HEK293 (cell line): ENCODE results near the gene ERBB2.

Experiments used
- CTCF ChIA-PET: fragments of 350-600 bp; formaldehyde crosslinking; extraction: SDS; loops from one replicate; lab custom pipeline; 2021; ENCODE audit warnings: antibody characterized with exemption; lab: Yijun Ruan, JAX
- POLR2A ChIA-PET: fragments of 300-600 bp; formaldehyde crosslinking; extraction: SDS; loops from one replicate; lab custom pipeline; 2020; ENCODE audit warnings: antibody characterized with exemption, inconsistent platforms; lab: Yijun Ruan, JAX
- H3K27ac ChIP-seq: fragments of 200-500 bp; sonication (Bioruptor generic); 2 replicates; pipeline ENCODE4 v1.5.1; 2014; ENCODE audit warnings: low read depth, low read length, control low read depth, inconsistent platforms; ENCODE audit errors: extremely low read depth
- H3K36me3 ChIP-seq, 2 experiments: fragments of 200-500 bp in 1 of 2; sonication (Bioruptor generic) in 1 of 2; 1 replicate in 1 of 2; 2 replicates in 1 of 2; pipeline ENCODE4 v1.5.1; 2014 to 2017; ENCODE audit warnings: inconsistent platforms in 2 of 2, low read length in 2 of 2; ENCODE audit not compliant: control insufficient read depth in 2 of 2, insufficient read depth in 1 of 2
- H3K4me1 ChIP-seq: fragments of 200-500 bp; sonication (Bioruptor generic); 2 replicates; pipeline ENCODE4 v1.5.1; 2014; ENCODE audit warnings: mild to moderate bottlenecking, low read length, inconsistent platforms; ENCODE audit not compliant: control insufficient read depth, insufficient read depth
- H3K4me3 ChIP-seq: 2 replicates; pipeline ENCODE4 v1.5.1; 2011; ENCODE audit warnings: low read depth, mild to moderate bottlenecking, control low read depth, low read length, moderate library complexity
- H3K9me3 ChIP-seq: fragments of 200-500 bp; sonication (Bioruptor generic); 2 replicates; pipeline ENCODE4 v1.5.1; 2014; ENCODE audit warnings: low read depth, low read length, inconsistent platforms; ENCODE audit not compliant: control insufficient read depth, insufficient read depth
- GLIS1 ChIP-seq: fragments of 450-650 bp; formaldehyde crosslinking; IDR thresholded peaks from 2 replicates; pipeline ENCODE4 v1.5.1; 2016; ENCODE audit warnings: missing biosample characterization, missing genetic modification characterization
- PATZ1 ChIP-seq: fragments of 450-650 bp; formaldehyde crosslinking; IDR thresholded peaks from 2 replicates; pipeline ENCODE4 v1.5.1; 2016; ENCODE audit warnings: missing biosample characterization, missing genetic modification characterization
- ZBTB1 ChIP-seq: fragments of 450-650 bp; formaldehyde crosslinking; IDR thresholded peaks from 2 replicates; pipeline ENCODE4 v1.5.1; 2016; ENCODE audit warnings: missing biosample characterization, missing genetic modification characterization
- ZBTB10 ChIP-seq: fragments of 450-650 bp; formaldehyde crosslinking; IDR thresholded peaks from 2 replicates; pipeline ENCODE4 v1.5.1; 2016; ENCODE audit warnings: missing biosample characterization, missing genetic modification characterization
- ZNF140 ChIP-seq: fragments of 450-650 bp; formaldehyde crosslinking; IDR thresholded peaks from 2 replicates; pipeline ENCODE4 v1.5.1; 2016; ENCODE audit warnings: missing biosample characterization, missing genetic modification characterization
- ZNF184 ChIP-seq: fragments of 450-650 bp; IDR thresholded peaks from 2 replicates; pipeline ENCODE4 v1.5.1; 2018; ENCODE audit warnings: missing biosample characterization, mild to moderate bottlenecking, missing genetic modification characterization
- ZNF239 ChIP-seq: fragments of 450-650 bp; formaldehyde crosslinking; IDR thresholded peaks from 2 replicates; pipeline ENCODE4 v1.5.1; 2016; ENCODE audit warnings: missing biosample characterization, missing genetic modification characterization
- ZNF266 ChIP-seq: fragments of 450-650 bp; formaldehyde crosslinking; IDR thresholded peaks from 2 replicates; pipeline ENCODE4 v1.5.1; 2016; ENCODE audit warnings: missing biosample characterization, missing genetic modification characterization, low read depth
- ZNF311 ChIP-seq: fragments of 450-650 bp; formaldehyde crosslinking; IDR thresholded peaks from 2 replicates; pipeline ENCODE4 v1.5.1; 2017; ENCODE audit warnings: missing biosample characterization, missing genetic modification characterization, borderline replicate concordance
- ZNF350 ChIP-seq: fragments of 450-650 bp; formaldehyde crosslinking; IDR thresholded peaks from 2 replicates; pipeline ENCODE4 v1.5.0; 2017; ENCODE audit warnings: missing biosample characterization, mild to moderate bottlenecking, missing genetic modification characterization
- ZNF404 ChIP-seq: fragments of 450-650 bp; formaldehyde crosslinking; IDR thresholded peaks from 2 replicates; pipeline ENCODE4 v1.5.1; 2017; ENCODE audit warnings: missing biosample characterization, missing genetic modification characterization
- ZNF423 ChIP-seq: fragments of 450-650 bp; formaldehyde crosslinking; IDR thresholded peaks from 2 replicates; pipeline ENCODE4 v1.5.1; 2016; ENCODE audit warnings: missing biosample characterization, missing genetic modification characterization
- ZNF449 ChIP-seq: fragments of 450-650 bp; formaldehyde crosslinking; IDR thresholded peaks from 2 replicates; pipeline ENCODE4 v1.5.1; 2017; ENCODE audit warnings: missing biosample characterization, mild to moderate bottlenecking, missing genetic modification characterization, moderate library complexity
- ZNF48 ChIP-seq: fragments of 450-650 bp; formaldehyde crosslinking; IDR thresholded peaks from 2 replicates; pipeline ENCODE4 v1.5.1; 2016; ENCODE audit warnings: missing biosample characterization, missing genetic modification characterization
- ZNF544 ChIP-seq: fragments of 450-650 bp; formaldehyde crosslinking; IDR thresholded peaks from 2 replicates; pipeline ENCODE4 v1.5.0; 2017; ENCODE audit warnings: missing biosample characterization, missing genetic modification characterization
- ZNF549 ChIP-seq: fragments of 450-650 bp; IDR thresholded peaks from 2 replicates; pipeline ENCODE4 v1.5.1; 2018; ENCODE audit warnings: missing biosample characterization, missing genetic modification characterization, mild to moderate bottlenecking, inconsistent platforms, moderate library complexity
- ZNF580 ChIP-seq: fragments of 450-650 bp; formaldehyde crosslinking; IDR thresholded peaks from 2 replicates; pipeline ENCODE4 v1.5.1; 2016; ENCODE audit warnings: missing biosample characterization, missing genetic modification characterization
- ZNF585B ChIP-seq: fragments of 450-650 bp; formaldehyde crosslinking; IDR thresholded peaks from 2 replicates; pipeline ENCODE4 v1.5.1; 2016; ENCODE audit warnings: missing biosample characterization, missing genetic modification characterization
- ZNF610 ChIP-seq: fragments of 450-650 bp; formaldehyde crosslinking; IDR thresholded peaks from 2 replicates; pipeline ENCODE4 v1.5.1; 2016; ENCODE audit warnings: missing biosample characterization, missing genetic modification characterization, borderline replicate concordance
- ZNF645 ChIP-seq: fragments of 450-650 bp; formaldehyde crosslinking; IDR thresholded peaks from 2 replicates; pipeline ENCODE4; 2016; ENCODE audit warnings: missing biosample characterization, missing genetic modification characterization
- ZNF658 ChIP-seq: fragments of 450-650 bp; formaldehyde crosslinking; IDR thresholded peaks from 2 replicates; pipeline ENCODE4; 2016; ENCODE audit warnings: missing biosample characterization, missing genetic modification characterization
- ZNF701 ChIP-seq: fragments of 450-650 bp; formaldehyde crosslinking; IDR thresholded peaks from 2 replicates; pipeline ENCODE4 v1.5.1; 2016; ENCODE audit warnings: missing biosample characterization, missing genetic modification characterization

Gene ERBB2

GRCh38 chr17:39769974-39770587 lies 70.2 kb downstream of the ERBB2 start (continued):
- no peak for TF ChIP-seq ZNF645 (tag by site-specific recombination)
- no peak for TF ChIP-seq ZNF48 (tag by site-specific recombination)
- TF ChIP-seq ZNF423 (tag by site-specific recombination), result no peak
- TF ChIP-seq ZNF701 (tag by site-specific recombination), result no peak
- TF ChIP-seq ZNF585B, result no peak
- TF ChIP-seq ZNF239, result peak; percentile 31; the same call in 1 of the 2 replicates
- TF ChIP-seq ZNF184 (tag by site-specific recombination), result peak; percentile 81; the same call in 1 of the 2 replicates
- no peak for TF ChIP-seq ZNF544 (tag by site-specific recombination)
- TF ChIP-seq ZNF140 (tag by site-specific recombination), result no peak
- no peak for TF ChIP-seq ZNF658 (tag by site-specific recombination)
- TF ChIP-seq ZNF610 (tag by site-specific recombination), result peak; percentile 79
- peak; percentile 91; the same call in 1 of the 2 replicates for TF ChIP-seq ZBTB1 (tag by site-specific recombination)
- TF ChIP-seq ZNF266, result no peak
- peak; percentile 99 for TF ChIP-seq ZNF580
- TF ChIP-seq ZNF350 (tag by site-specific recombination), result no peak
- peak; percentile 72 for TF ChIP-seq ZNF549 (tag by site-specific recombination)

- Histone ChIP-seq H3K4me1 (peaks cover 23% of the 10 kb centered on the region), H3K36me3 (no peaks in the 10 kb centered on the region), H3K4me3 (no peak overlapping the region), H3K27ac (no peak overlapping the region), H3K9me3 (no peaks in the 10 kb centered on the region)
- TF ChIP-seq GLIS1 (tag by site-specific recombination), result no peak
- TF ChIP-seq ZNF350 (tag by site-specific recombination), result no peak
- no peak for TF ChIP-seq PATZ1 (tag by site-specific recombination)
- TF ChIP-seq ZNF311 (tag by site-specific recombination), result no peak
- TF ChIP-seq ZNF449, result no peak
- no peak for TF ChIP-seq ZNF404
- TF ChIP-seq ZBTB10 (tag by site-specific recombination), result no peak
- POLR2A ChIA-PET, result no interaction called here
- CTCF ChIA-PET, result no interaction called here
These were observed 72.6 kb downstream of the ERBB2 start for GRCh38 chr17:39772415-39772814.
